ENCODE results near the gene LONP1.

- TF ChIP-seq ESRRA (CRISPR knock-in tag; IDR thresholded peaks at IDR 0.05; ENCODE audit: borderline replicate concordance) (no peak), FOXP4 (CRISPR knock-in tag; IDR thresholded peaks at IDR 0.05) (no peak), ATF3 (CRISPR knock-in tag; conservative IDR thresholded peaks at IDR 0.05) (no peak), CTCF (IDR thresholded peaks at IDR 0.05) (no peak), ZNF138 (CRISPR knock-in tag; conservative IDR thresholded peaks at IDR 0.05) (no peak), ZNF232 (CRISPR knock-in tag; IDR thresholded peaks at IDR 0.05) (no peak), ZNF219 (CRISPR knock-in tag; IDR thresholded peaks at IDR 0.05; ENCODE audit: borderline replicate concordance) (no peak), SMAD3 (CRISPR knock-in tag; IDR thresholded peaks at IDR 0.05; ENCODE audit: borderline replicate concordance) (no peak)
These were observed 27.9 kb downstream of the LONP1 start for GRCh38 chr19:5691822-5692722.

All from WTC11 (cell line).